GM12878 (cell line): ENCODE results near the gene TBC1D5. TPM values are rescaled to one million over a fixed set of nuclear protein-coding genes. Genes with fewer than 3 reads are reported as not detected.

Experiments used
- ATAC-seq: fragments of 200-7000 bp; cut with Tn5 transposase; 3 replicates; pipeline ENCODE4 v1.9.1; 2020; ENCODE audit warnings: mild to moderate bottlenecking, moderate library complexity
- BruUV-seq: library from RNA; stranded (reverse); fragments of 400-500 nt; replicated peaks from 2 replicates; lab custom pipeline; 2021; lab: Mats Ljungman, UMichigan
- CTCF ChIA-PET: fragments of 300-600 bp; sonication (Branson Sonifier 250); formaldehyde crosslinking; extraction: SDS; loops from one replicate; lab custom pipeline; 2021; ENCODE audit warnings: inconsistent platforms; lab: Yijun Ruan, JAX
- POLR2A ChIA-PET: fragments of 350-600 bp; formaldehyde crosslinking; extraction: SDS; loops from one replicate; lab custom pipeline; 2021; ENCODE audit warnings: inconsistent platforms; lab: Charles Lee
- RAD21 ChIA-PET: fragments of 300-600 bp; sonication (Branson Sonifier 250); formaldehyde crosslinking; loops from one replicate; lab custom pipeline; 2023; ENCODE audit warnings: antibody characterized with exemption; ENCODE audit not compliant: unreplicated experiment; lab: Charles Lee
- SMC1A ChIA-PET: fragments of 300-600 bp; sonication (Branson Sonifier 250); formaldehyde crosslinking; loops from one replicate; lab custom pipeline; 2023; ENCODE audit not compliant: unreplicated experiment, uncharacterized antibody; lab: Charles Lee
- DNase-seq: peaks from one replicate; pipeline ENCODE4 v3.0.0-alpha.2; 2011; ENCODE audit warnings: low read depth, low spot score
- FAIRE-seq: peaks from 3 replicates; lab custom pipeline; 2011; peaks lifted over from hg19 to GRCh38; lab: Jason Lieb, UNC
- H2AFZ ChIP-seq: 2 replicates; pipeline ENCODE4 v1.6.0; 2011; ENCODE audit warnings: low read depth, low read length, control low read depth; ENCODE audit not compliant: control insufficient read depth
- H3K27ac ChIP-seq: 2 replicates; pipeline ENCODE4 v1.5.1; 2011; ENCODE audit warnings: control low read depth; ENCODE audit not compliant: control insufficient read depth, insufficient read depth
- H3K27me3 ChIP-seq, 2 experiments: replicated peaks in 1 of 2; 2 replicates each; pipeline versions ENCODE4 v1.6.0 to v1.6.1; 2011; ENCODE audit warnings: low read length in 1 of 2; ENCODE audit not compliant: control insufficient read depth in 2 of 2, insufficient read depth in 2 of 2
- H3K36me3 ChIP-seq, 2 experiments: 2 replicates each; pipeline ENCODE4 v1.5.1; 2011; ENCODE audit warnings: low read length in 1 of 2; ENCODE audit not compliant: control insufficient read depth in 2 of 2, insufficient read depth in 2 of 2
- H3K4me1 ChIP-seq: 2 replicates; pipeline ENCODE4 v1.6.1; 2011; ENCODE audit warnings: mild to moderate bottlenecking, low read length, moderate library complexity, mixed read lengths; ENCODE audit not compliant: control insufficient read depth, insufficient read depth
- H3K4me2 ChIP-seq: 2 replicates; pipeline ENCODE4 v1.6.0; 2011; ENCODE audit warnings: control low read depth; ENCODE audit not compliant: control insufficient read depth, insufficient read depth
- H3K4me3 ChIP-seq: fragments of 200-600 bp; sonication (generic); 2 replicates; pipeline ENCODE4 v1.5.1; 2016
- H3K79me2 ChIP-seq: 2 replicates; pipeline ENCODE4 v1.6.0; 2011; ENCODE audit warnings: low read length; ENCODE audit not compliant: control insufficient read depth, insufficient read depth
- H3K9ac ChIP-seq: 2 replicates; pipeline ENCODE4 v1.8.0; 2011; ENCODE audit warnings: low read length, control low read depth, mixed read lengths; ENCODE audit not compliant: control insufficient read depth, insufficient read depth
- H3K9me3 ChIP-seq: replicated peaks from 3 replicates; pipeline ENCODE4 v1.5.1; 2011; ENCODE audit warnings: mild to moderate bottlenecking, low read length; ENCODE audit not compliant: control insufficient read depth, insufficient read depth
- H4K20me1 ChIP-seq: 2 replicates; pipeline ENCODE4 v1.6.0; 2011; ENCODE audit not compliant: control insufficient read depth, insufficient read depth
- BACH1 ChIP-seq: fragments of 450-650 bp; IDR thresholded peaks from 2 replicates; pipeline ENCODE4 v1.6.1; 2017; ENCODE audit warnings: mild to moderate bottlenecking, borderline replicate concordance
- BHLHE40 ChIP-seq, 2 experiments: fragments of 450-650 bp in 1 of 2; IDR thresholded peaks; 2 replicates each; pipeline ENCODE4 v1.6.1; 2011 to 2017; ENCODE audit warnings: low read depth in 2 of 2, borderline replicate concordance in 1 of 2, improper control_type of control experiment in 1 of 2, low read length in 1 of 2, mild to moderate bottlenecking in 1 of 2
- BMI1 ChIP-seq: fragments of 450-650 bp; IDR thresholded peaks from 2 replicates; pipeline ENCODE4 v1.6.1; 2016; ENCODE audit warnings: mild to moderate bottlenecking, moderate library complexity, borderline replicate concordance
- CREM ChIP-seq: IDR thresholded peaks from 2 replicates; pipeline ENCODE4 v1.6.1; 2014; ENCODE audit warnings: antibody characterized with exemption, low read depth
- EED ChIP-seq: sonication (generic); IDR thresholded peaks from 2 replicates; pipeline ENCODE4 v1.6.1; 2016; ENCODE audit warnings: antibody characterized with exemption, low read depth
- FOXM1 ChIP-seq: IDR thresholded peaks from 2 replicates; pipeline ENCODE4 v1.6.1; 2012; ENCODE audit warnings: low read depth, mild to moderate bottlenecking, inconsistent platforms, low read length, moderate library complexity
- MEF2A ChIP-seq: IDR thresholded peaks from 2 replicates; pipeline ENCODE4 v1.6.1; 2011; ENCODE audit warnings: low read depth, mild to moderate bottlenecking, low read length, moderate library complexity; ENCODE audit not compliant: insufficient read depth
- MEF2B ChIP-seq: fragments of 450-650 bp; IDR thresholded peaks from 2 replicates; pipeline ENCODE4 v1.6.1; 2018; ENCODE audit warnings: mild to moderate bottlenecking, moderate library complexity; ENCODE audit not compliant: partially characterized antibody, poor library complexity, severe bottlenecking
- NBN ChIP-seq: fragments of 450-650 bp; IDR thresholded peaks from 2 replicates; pipeline ENCODE4 v1.6.1; 2016
- PML ChIP-seq: IDR thresholded peaks from 2 replicates; pipeline ENCODE4 v1.6.1; 2012; ENCODE audit warnings: low read length, inconsistent platforms
- SRF ChIP-seq, 2 experiments: IDR thresholded peaks; 2 replicates each; pipeline ENCODE4 v1.6.1; 2011; ENCODE audit warnings: low read depth in 2 of 2, low read length in 2 of 2, mild to moderate bottlenecking in 1 of 2, moderate library complexity in 1 of 2
- TCF7 ChIP-seq: IDR thresholded peaks from 2 replicates; pipeline ENCODE4 v1.6.1; 2014; ENCODE audit warnings: antibody characterized with exemption, borderline replicate concordance
- WRNIP1 ChIP-seq: IDR thresholded peaks from 2 replicates; pipeline ENCODE4 v1.6.1; 2011; ENCODE audit warnings: low read depth, low read length, improper control_type of control experiment, borderline replicate concordance
- WGBS: methylation state at CpG from one replicate; pipeline ENCODE4 v1.1.6; 2016; ENCODE audit warnings: low lambda C conversion rate; ENCODE audit not compliant: insufficient replicate concordance, insufficient coverage; ENCODE audit errors: missing lambda C conversion rate; 5-methylcytosine and 5-hydroxymethylcytosine counted together
- in situ Hi-C: fragments of 300-500 bp; cut with MboI; formaldehyde crosslinking; loops from 9 replicates; pipeline ENCODE4 v1.14.3; 2018; ENCODE audit warnings: mixed read lengths
- intact Hi-C: fragments of 100-400 bp; cut with micrococcal nuclease; formaldehyde crosslinking; loops from one replicate; pipeline ENCODE4 v1.14.2; 2022; ENCODE audit not compliant: unreplicated experiment
- polyA plus RNA-seq, 11 experiments: library from polyadenylated mRNA; depleted of rRNA in 4 of 11; unstranded in 6 of 11; stranded (reverse) in 5 of 11; fragments of >200 nt; fragmentation: Nextera tagmentation in 4 of 11; fragmentation: Illumina TruSeq in 1 of 11; extraction: Ambion mirVana in 4 of 11; extraction: Trizol in 1 of 11; gene quantifications; 1 replicate in 1 of 11; 2 replicates in 10 of 11; pipeline versions ENCODE4 v1.2.1 to v1.2.3, GENCODE V29; 2011 to 2016; ENCODE audit warnings: inconsistent platforms in 2 of 11, missing spikeins in 2 of 11, low read depth in 1 of 11
- total RNA-seq, 4 experiments: library from RNA; depleted of rRNA in 3 of 4; stranded (reverse); fragments of >200 nt in 3 of 4; fragmentation: Illumina TruSeq in 1 of 4; extraction: Trizol in 1 of 4; gene quantifications; 2 replicates each; pipeline versions ENCODE4 v1.2.1 to v1.2.3, GENCODE V29; 2013 to 2021
- TF ChIP-seq, protein P1 (sequence below): fragments of 450-650 bp; IDR thresholded peaks from 2 replicates; pipeline ENCODE4 v1.6.1; 2017; ENCODE audit warnings: mild to moderate bottlenecking, low read depth, inconsistent platforms; ENCODE audit not compliant: poor library complexity, severe bottlenecking
- TF ChIP-seq, protein P2 (sequence below): fragments of 150-350 bp; IDR thresholded peaks from 2 replicates; pipeline ENCODE4 v1.6.1; 2016; ENCODE audit warnings: low read depth, low read length
- TF ChIP-seq, protein P3 (sequence below), 3 experiments: IDR thresholded peaks in 2 of 3; conservative IDR thresholded peaks in 1 of 3; 2 replicates each; pipeline ENCODE4 v1.5.1; 2011; ENCODE audit warnings: low read depth in 3 of 3, low read length in 3 of 3, mild to moderate bottlenecking in 3 of 3, control low read depth in 2 of 3, moderate library complexity in 2 of 3, inconsistent platforms in 1 of 3, mixed read lengths in 1 of 3; ENCODE audit not compliant: control insufficient read depth in 2 of 3, insufficient read depth in 1 of 3; ENCODE audit errors: extremely low read depth in 1 of 3

The TBC1D5 gene
- total and polyA plus RNA-seq, 10 of the 15 experiments (the other 5 are each of a cell fraction or from before 2014, with no cell fraction given): 5.5 to 61.0 (median 43.8) TPM

DNA sequence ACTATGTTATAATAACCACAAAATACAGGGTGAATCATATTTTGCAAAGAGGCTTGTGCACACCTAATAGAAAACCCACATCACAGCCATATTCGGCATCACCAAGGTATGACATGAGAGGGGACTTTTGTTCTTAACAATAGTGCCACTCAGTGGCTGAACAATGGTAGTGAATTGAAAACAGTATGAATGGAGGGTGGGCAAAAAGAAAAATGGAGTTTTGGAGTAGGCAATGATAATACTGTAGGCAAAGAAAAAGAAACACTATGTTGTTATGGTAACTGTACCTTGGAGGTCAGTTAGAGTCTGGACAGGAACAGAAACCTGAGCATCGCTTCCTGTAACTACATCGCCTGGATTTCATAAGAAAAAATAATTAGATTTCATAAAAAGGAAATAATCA lies 509.0 kb downstream of the TBC1D5 start:
- WGBS: 36% methylated on average over 3 of the region's 3 CpGs
- FAIRE-seq (peak; percentile 64), DNase-seq (peak; percentile 51), ATAC-seq (peak; percentile 99)
- H4K20me1 ChIP-seq: no peaks in the 10 kb centered on the region
- in situ Hi-C loops: no loop called here
- ChIA-PET SMC1A (interaction anchor here (1.0 to 5.5 kb wide), 16 partner anchors 10 to 637 kb away, joined by 3 to 77 read pairs (median 8); no protein-coding TSS in a partner anchor), RAD21 (interaction anchor here (1.3 to 4.1 kb wide), 6 partner anchors 37 to 635 kb away, joined by 5 to 33 read pairs (median 6); no protein-coding TSS in a partner anchor), POLR2A (no interaction called here), CTCF (interaction anchor here (0.7 to 11.2 kb wide), 15 partner anchors 10 to 943 kb away, joined by 3 to 114 read pairs (median 7); partner anchors contain the start of gene PLCL2)
- no peak overlapping the region for H3K27ac ChIP-seq
- H3K4me3 ChIP-seq: no peak overlapping the region
- intact Hi-C loops: loop anchor here (1.0 to 10.0 kb wide), 10 partner anchors 38 to 969 kb away; partner anchors contain the start of genes DPH3, OXNAD1 and PLCL2
- H3K9me3 ChIP-seq: no peaks in the 10 kb centered on the region
- no peaks in the 10 kb centered on the region; a peak in 1 of 4 replicates for H3K36me3 ChIP-seq
- no peak overlapping the region for H2AFZ ChIP-seq
- no peak overlapping the region for H3K9ac ChIP-seq
- BruUV-seq: no TSS peak
- peaks cover 12% of the 10 kb centered on the region; the same call in 1 of the 2 replicates for H3K4me1 ChIP-seq
- H3K4me2 ChIP-seq: no peak overlapping the region
- H3K27me3 ChIP-seq: no peaks in the 10 kb centered on the region
- no peaks in the 10 kb centered on the region for H3K79me2 ChIP-seq
- TF ChIP-seq MEF2A (0 out of 2 replicates have a peak, but pooled peaks have one; percentile 36), PML (no peak), NBN (no peak), CREM (peak; percentile 49), SRF (IDR thresholded peaks at IDR 0.05; ENCODE audit: low read depth in 2 of 2, low read length in 2 of 2) (peak in 1 of 2 experiments; percentile 64; a peak in 1 of 4 replicates), BACH1 (no peak), MEF2B (peak; percentile 16), BMI1 (peak; percentile 66), EED (no peak), FOXM1 (0 out of 2 replicates have a peak, but pooled peaks have one; percentile 45), TCF7 (peak; percentile 77; the same call in 1 of the 2 replicates), WRNIP1 (no peak), BHLHE40 (IDR thresholded peaks at IDR 0.05; ENCODE audit: borderline replicate concordance in 1 of 2, low read depth in 2 of 2, low read length in 1 of 2) (peak in 1 of 2 experiments; percentile 38; a peak in 1 of 4 replicates)
- TF ChIP-seq, protein P1, sequence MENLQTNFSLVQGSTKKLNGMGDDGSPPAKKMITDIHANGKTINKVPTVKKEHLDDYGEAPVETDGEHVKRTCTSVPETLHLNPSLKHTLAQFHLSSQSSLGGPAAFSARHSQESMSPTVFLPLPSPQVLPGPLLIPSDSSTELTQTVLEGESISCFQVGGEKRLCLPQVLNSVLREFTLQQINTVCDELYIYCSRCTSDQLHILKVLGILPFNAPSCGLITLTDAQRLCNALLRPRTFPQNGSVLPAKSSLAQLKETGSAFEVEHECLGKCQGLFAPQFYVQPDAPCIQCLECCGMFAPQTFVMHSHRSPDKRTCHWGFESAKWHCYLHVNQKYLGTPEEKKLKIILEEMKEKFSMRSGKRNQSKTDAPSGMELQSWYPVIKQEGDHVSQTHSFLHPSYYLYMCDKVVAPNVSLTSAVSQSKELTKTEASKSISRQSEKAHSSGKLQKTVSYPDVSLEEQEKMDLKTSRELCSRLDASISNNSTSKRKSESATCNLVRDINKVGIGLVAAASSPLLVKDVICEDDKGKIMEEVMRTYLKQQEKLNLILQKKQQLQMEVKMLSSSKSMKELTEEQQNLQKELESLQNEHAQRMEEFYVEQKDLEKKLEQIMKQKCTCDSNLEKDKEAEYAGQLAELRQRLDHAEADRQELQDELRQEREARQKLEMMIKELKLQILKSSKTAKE: peak; percentile 63
- TF ChIP-seq, protein P2, sequence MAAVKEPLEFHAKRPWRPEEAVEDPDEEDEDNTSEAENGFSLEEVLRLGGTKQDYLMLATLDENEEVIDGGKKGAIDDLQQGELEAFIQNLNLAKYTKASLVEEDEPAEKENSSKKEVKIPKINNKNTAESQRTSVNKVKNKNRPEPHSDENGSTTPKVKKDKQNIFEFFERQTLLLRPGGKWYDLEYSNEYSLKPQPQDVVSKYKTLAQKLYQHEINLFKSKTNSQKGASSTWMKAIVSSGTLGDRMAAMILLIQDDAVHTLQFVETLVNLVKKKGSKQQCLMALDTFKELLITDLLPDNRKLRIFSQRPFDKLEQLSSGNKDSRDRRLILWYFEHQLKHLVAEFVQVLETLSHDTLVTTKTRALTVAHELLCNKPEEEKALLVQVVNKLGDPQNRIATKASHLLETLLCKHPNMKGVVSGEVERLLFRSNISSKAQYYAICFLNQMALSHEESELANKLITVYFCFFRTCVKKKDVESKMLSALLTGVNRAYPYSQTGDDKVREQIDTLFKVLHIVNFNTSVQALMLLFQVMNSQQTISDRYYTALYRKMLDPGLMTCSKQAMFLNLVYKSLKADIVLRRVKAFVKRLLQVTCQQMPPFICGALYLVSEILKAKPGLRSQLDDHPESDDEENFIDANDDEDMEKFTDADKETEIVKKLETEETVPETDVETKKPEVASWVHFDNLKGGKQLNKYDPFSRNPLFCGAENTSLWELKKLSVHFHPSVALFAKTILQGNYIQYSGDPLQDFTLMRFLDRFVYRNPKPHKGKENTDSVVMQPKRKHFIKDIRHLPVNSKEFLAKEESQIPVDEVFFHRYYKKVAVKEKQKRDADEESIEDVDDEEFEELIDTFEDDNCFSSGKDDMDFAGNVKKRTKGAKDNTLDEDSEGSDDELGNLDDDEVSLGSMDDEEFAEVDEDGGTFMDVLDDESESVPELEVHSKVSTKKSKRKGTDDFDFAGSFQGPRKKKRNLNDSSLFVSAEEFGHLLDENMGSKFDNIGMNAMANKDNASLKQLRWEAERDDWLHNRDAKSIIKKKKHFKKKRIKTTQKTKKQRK: no peak
- TF ChIP-seq, protein P3, sequence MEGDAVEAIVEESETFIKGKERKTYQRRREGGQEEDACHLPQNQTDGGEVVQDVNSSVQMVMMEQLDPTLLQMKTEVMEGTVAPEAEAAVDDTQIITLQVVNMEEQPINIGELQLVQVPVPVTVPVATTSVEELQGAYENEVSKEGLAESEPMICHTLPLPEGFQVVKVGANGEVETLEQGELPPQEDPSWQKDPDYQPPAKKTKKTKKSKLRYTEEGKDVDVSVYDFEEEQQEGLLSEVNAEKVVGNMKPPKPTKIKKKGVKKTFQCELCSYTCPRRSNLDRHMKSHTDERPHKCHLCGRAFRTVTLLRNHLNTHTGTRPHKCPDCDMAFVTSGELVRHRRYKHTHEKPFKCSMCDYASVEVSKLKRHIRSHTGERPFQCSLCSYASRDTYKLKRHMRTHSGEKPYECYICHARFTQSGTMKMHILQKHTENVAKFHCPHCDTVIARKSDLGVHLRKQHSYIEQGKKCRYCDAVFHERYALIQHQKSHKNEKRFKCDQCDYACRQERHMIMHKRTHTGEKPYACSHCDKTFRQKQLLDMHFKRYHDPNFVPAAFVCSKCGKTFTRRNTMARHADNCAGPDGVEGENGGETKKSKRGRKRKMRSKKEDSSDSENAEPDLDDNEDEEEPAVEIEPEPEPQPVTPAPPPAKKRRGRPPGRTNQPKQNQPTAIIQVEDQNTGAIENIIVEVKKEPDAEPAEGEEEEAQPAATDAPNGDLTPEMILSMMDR (IDR thresholded peaks at IDR 0.05 in 2 of 3, conservative IDR thresholded peaks at IDR 0.05 in 1 of 3; ENCODE audit: control insufficient read depth in 2 of 3, extremely low read depth in 1 of 3, insufficient read depth in 1 of 3, low read depth in 3 of 3, low read length in 3 of 3): peak; percentile 50 to 77 (median 65); a peak in 5 of 6 replicates
